GM23248 (cell line): Measurements from ENCODE around the gene PDIA3.
"Not testable (repeated sequence)": the region's sequence is repeated elsewhere in the genome, so short reads cannot be mapped to it uniquely, and the experiment has no call there.

Experiments used
- EZH2 ChIP-seq: fragments of 200-600 bp; sonication (generic); IDR thresholded peaks from 2 replicates; pipeline ENCODE4 v1.6.1; 2018; ENCODE audit warnings: antibody characterized with exemption, mild to moderate bottlenecking; ENCODE audit not compliant: insufficient read depth, poor library complexity, severe bottlenecking
- EZH2phosphoT487 ChIP-seq: fragments of 200-600 bp; sonication (generic); IDR thresholded peaks from 2 replicates; pipeline ENCODE4 v1.6.1; 2018; ENCODE audit warnings: antibody characterized with exemption, moderate library complexity, mild to moderate bottlenecking, low read depth; ENCODE audit not compliant: insufficient read depth

- TF ChIP-seq EZH2phosphoT487, EZH2: not testable (repeated sequence)
Measured at GRCh38 chr15:43710431-43711131, 35.7 kb upstream of the PDIA3 start.
